RWPE2 (cell line): ENCODE results near the gene C11orf21.
A peak's percentile ranks its signal among the peaks of the same experiment; 100 is the strongest.

Experiments used
- ATAC-seq: fragments of 200-7000 bp; cut with Tn5 transposase; 3 replicates; pipeline ENCODE4 v1.9.1; 2021; ENCODE audit warnings: low read depth
- DNase-seq: peaks from one replicate; pipeline ENCODE4 v3.0.0-alpha.2; 2020; ENCODE audit warnings: low spot score
- H3K27ac ChIP-seq: fragments of 450-650 bp; 2 replicates; pipeline ENCODE4 v1.5.1; 2017; ENCODE audit warnings: mild to moderate bottlenecking; ENCODE audit not compliant: poor library complexity, severe bottlenecking
- H3K27me3 ChIP-seq: fragments of 250-450 bp; sonication (Bioruptor Pico); 2 replicates; pipeline ENCODE4 v1.5.1; 2021; ENCODE audit warnings: mild to moderate bottlenecking, moderate library complexity; ENCODE audit not compliant: insufficient read depth, poor library complexity, severe bottlenecking
- H3K36me3 ChIP-seq: fragments of 250-450 bp; sonication (Bioruptor Pico); 2 replicates; pipeline ENCODE4 v1.5.1; 2020; ENCODE audit warnings: low read depth, mild to moderate bottlenecking, moderate library complexity
- H3K4me1 ChIP-seq: fragments of 250-450 bp; sonication (Bioruptor Pico); 2 replicates; pipeline ENCODE4 v1.5.1; 2021; ENCODE audit warnings: mild to moderate bottlenecking, moderate library complexity; ENCODE audit not compliant: insufficient read depth, poor library complexity, severe bottlenecking
- H3K4me3 ChIP-seq: fragments of 250-450 bp; sonication (Bioruptor Pico); 2 replicates; pipeline ENCODE4 v1.5.1; 2021; ENCODE audit warnings: mild to moderate bottlenecking, moderate library complexity; ENCODE audit not compliant: severe bottlenecking
- H3K9me3 ChIP-seq: fragments of 250-450 bp; sonication (Bioruptor Pico); 2 replicates; pipeline ENCODE4 v1.5.1; 2021; ENCODE audit warnings: mild to moderate bottlenecking, moderate library complexity; ENCODE audit not compliant: severe bottlenecking
- TF ChIP-seq, protein P1 (sequence below): fragments of 450-650 bp; IDR thresholded peaks from one replicate; pipeline ENCODE4 v1.5.1; 2017; ENCODE audit warnings: mild to moderate bottlenecking, moderate library complexity; ENCODE audit not compliant: poor library complexity, severe bottlenecking

The C11orf21 gene

DNA sequence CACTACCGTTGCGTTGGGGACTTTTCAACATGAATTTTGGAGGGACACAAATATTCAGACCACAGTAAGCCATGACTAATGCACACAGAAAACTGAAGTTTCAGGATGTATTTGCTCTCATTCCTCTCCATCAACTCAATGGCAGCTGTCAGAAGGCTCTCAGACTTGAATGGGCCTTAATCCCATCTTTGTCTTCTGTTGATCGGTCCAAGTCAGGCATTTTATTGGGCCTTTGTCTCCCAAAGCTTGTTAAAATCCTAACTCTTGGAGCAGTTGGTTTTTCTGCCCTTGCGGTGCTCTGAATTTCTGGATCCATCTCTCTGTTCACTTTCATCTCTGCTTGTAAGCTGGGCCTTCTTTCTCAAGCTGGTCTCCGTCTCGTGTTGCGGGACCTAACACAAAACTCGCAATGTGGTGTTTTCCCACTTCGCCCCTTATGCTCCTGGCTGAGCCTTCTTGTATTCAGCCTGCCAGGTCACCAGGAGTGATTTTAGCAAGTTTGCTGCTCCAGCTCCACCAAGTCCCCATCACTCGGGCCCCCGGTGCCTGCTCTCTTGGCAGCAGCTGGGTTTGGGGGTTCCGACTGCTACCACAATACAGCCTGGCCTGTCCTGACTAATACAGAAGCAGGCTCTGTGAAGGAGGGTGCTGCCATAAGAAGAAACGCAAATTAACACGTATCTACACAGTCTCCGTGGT is 27.1 kb upstream of the C11orf21 start:
- TF ChIP-seq, protein P1, sequence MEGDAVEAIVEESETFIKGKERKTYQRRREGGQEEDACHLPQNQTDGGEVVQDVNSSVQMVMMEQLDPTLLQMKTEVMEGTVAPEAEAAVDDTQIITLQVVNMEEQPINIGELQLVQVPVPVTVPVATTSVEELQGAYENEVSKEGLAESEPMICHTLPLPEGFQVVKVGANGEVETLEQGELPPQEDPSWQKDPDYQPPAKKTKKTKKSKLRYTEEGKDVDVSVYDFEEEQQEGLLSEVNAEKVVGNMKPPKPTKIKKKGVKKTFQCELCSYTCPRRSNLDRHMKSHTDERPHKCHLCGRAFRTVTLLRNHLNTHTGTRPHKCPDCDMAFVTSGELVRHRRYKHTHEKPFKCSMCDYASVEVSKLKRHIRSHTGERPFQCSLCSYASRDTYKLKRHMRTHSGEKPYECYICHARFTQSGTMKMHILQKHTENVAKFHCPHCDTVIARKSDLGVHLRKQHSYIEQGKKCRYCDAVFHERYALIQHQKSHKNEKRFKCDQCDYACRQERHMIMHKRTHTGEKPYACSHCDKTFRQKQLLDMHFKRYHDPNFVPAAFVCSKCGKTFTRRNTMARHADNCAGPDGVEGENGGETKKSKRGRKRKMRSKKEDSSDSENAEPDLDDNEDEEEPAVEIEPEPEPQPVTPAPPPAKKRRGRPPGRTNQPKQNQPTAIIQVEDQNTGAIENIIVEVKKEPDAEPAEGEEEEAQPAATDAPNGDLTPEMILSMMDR = no peak
- Histone ChIP-seq H3K36me3 (no peaks in the 10 kb centered on the region), H3K4me3 (no peak overlapping the region), H3K27me3 (no peaks in the 10 kb centered on the region), H3K27ac (no peak overlapping the region), H3K4me1 (no peaks in the 10 kb centered on the region), H3K9me3 (no peaks in the 10 kb centered on the region)
- ATAC-seq (no peak), DNase-seq (no peak)

DNA sequence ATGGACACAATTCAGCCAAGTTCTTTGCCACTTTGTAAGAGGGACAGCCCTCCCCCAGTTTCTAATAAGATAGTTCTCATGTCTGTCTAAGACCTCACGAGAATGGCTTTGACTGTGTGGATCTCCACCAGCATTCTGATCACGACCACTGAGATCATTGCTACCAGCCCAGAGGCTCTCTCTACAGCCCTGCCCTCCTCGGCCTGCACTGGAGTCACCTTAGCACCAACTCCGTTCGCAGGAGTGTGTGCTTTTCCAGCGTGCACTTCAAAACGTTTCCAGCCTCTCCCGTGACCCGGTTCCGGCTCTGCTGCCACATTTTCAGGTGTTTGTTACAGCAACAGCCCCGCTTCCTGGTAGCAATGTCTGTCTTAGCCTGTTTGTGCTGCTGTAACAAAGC is 26.3 kb upstream of the C11orf21 start:
- no peaks in the 10 kb centered on the region for H3K4me1 ChIP-seq
- no peaks in the 10 kb centered on the region for H3K36me3 ChIP-seq
- no peaks in the 10 kb centered on the region for H3K27me3 ChIP-seq
- no peak overlapping the region for H3K27ac ChIP-seq
- no peak for ATAC-seq
- H3K4me3 ChIP-seq = no peak overlapping the region
- no peaks in the 10 kb centered on the region for H3K9me3 ChIP-seq
- no peak for DNase-seq
- TF ChIP-seq, protein P1 = no peak

- H3K27ac ChIP-seq = no peak overlapping the region
- H3K9me3 ChIP-seq = no peaks in the 10 kb centered on the region
- H3K27me3 ChIP-seq = no peaks in the 10 kb centered on the region
- no peak for ATAC-seq
- no peaks in the 10 kb centered on the region for H3K36me3 ChIP-seq
- no peak overlapping the region for H3K4me3 ChIP-seq
- no peaks in the 10 kb centered on the region for H3K4me1 ChIP-seq
- TF ChIP-seq, protein P1 = no peak
- no peak for DNase-seq
These were observed 25.3 kb upstream of the C11orf21 start for GRCh38 chr11:2327032-2327431.

- TF ChIP-seq, protein P1 = no peak
- H3K4me3 ChIP-seq = no peak overlapping the region
- H3K27me3 ChIP-seq = no peaks in the 10 kb centered on the region
- ATAC-seq (peak; percentile 58; the same call in 2 of the 3 replicates), DNase-seq (no peak)
- no peaks in the 10 kb centered on the region for H3K9me3 ChIP-seq
- no peak overlapping the region for H3K27ac ChIP-seq
- no peaks in the 10 kb centered on the region for H3K4me1 ChIP-seq
- no peaks in the 10 kb centered on the region for H3K36me3 ChIP-seq
These were observed 24.0 kb upstream of the C11orf21 start for GRCh38 chr11:2325719-2326118.

DNA sequence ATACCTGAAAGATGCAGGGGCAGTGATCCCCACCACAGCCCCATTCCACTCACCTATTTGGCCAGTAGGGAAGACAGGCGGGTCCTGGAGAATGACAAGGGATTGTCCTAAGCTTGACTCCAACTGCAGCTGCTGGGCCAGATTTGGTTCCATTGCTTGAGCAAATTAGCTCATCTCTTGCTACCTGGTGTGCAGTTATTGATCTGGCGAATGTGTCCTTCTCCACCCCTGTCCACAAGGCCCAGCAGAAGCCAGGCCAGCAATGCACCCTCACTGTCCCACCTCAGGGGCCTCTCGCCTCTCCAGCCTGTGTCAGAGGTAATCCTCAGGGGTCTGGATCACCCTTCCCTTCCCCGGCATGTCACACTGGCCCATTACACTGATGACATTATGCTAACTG is 23.4 kb upstream of the C11orf21 start:
- H3K36me3 ChIP-seq = no peaks in the 10 kb centered on the region
- H3K9me3 ChIP-seq = no peaks in the 10 kb centered on the region
- TF ChIP-seq, protein P1 = no peak
- DNase-seq (no peak), ATAC-seq (no peak)
- no peaks in the 10 kb centered on the region for H3K27me3 ChIP-seq
- no peaks in the 10 kb centered on the region for H3K4me1 ChIP-seq
- H3K27ac ChIP-seq = no peak overlapping the region
- no peak overlapping the region for H3K4me3 ChIP-seq
